ENCODE data around the gene DMD. TPM values are rescaled to one million over a fixed set of nuclear protein-coding genes. Genes with fewer than 3 reads are reported as not detected.

DMD gene
- total RNA-seq, 1 donor from 2014 or later, result 30.6 TPM

GRCh38 chrX:32954125-32954524, 257.2 kb downstream of the DMD start:
- Histone ChIP-seq H3K27me3 (no peaks in the 10 kb centered on the region), H3K79me2 (ENCODE audit: low read depth) (no peaks in the 10 kb centered on the region), H3K27ac (no peak overlapping the region), H3K9ac (no peak overlapping the region), H4K20me1 (ENCODE audit: low read depth) (no peaks in the 10 kb centered on the region), H3K4me1 (no peaks in the 10 kb centered on the region), H3K36me3 (no peaks in the 10 kb centered on the region), H3F3A (ENCODE audit: low read depth) (no peaks in the 10 kb centered on the region), H2AFZ (replicated peaks) (no peak overlapping the region), H3K4me2 (no peak overlapping the region), H3K9me3 (ENCODE audit: low read depth) (no peaks in the 10 kb centered on the region), H3K4me3 (no peak overlapping the region)
- DNase-seq (ENCODE audit: low spot score), result no peak
- peaks cover 2% of the 10 kb centered on the region for H3K27me3 Mint-ChIP-seq (ENCODE audit: insufficient read depth, low read depth)
- H3K9me3 Mint-ChIP-seq, result no peaks in the 10 kb centered on the region
- H3K36me3 Mint-ChIP-seq, result no peaks in the 10 kb centered on the region
- H3K4me3 Mint-ChIP-seq, result no peak overlapping the region
- no peaks in the 10 kb centered on the region for H3K4me1 Mint-ChIP-seq
- TF ChIP-seq EZH2 (IDR thresholded peaks at IDR 0.05), result no peak
- no peak for TF ChIP-seq EZH2phosphoT487 (IDR thresholded peaks at IDR 0.05)
- no peak for TF ChIP-seq CTCF (IDR thresholded peaks at IDR 0.05)
- H3K27ac Mint-ChIP-seq, result no peak overlapping the region

GRCh38 chrX:32948130-32948529, 263.2 kb downstream of the DMD start:
- H3K27me3 Mint-ChIP-seq (ENCODE audit: insufficient read depth, low read depth), result peaks cover 2% of the 10 kb centered on the region
- no peaks in the 10 kb centered on the region for H3K27me3 ChIP-seq
- H3K27ac ChIP-seq, result no peak overlapping the region
- H3K4me3 Mint-ChIP-seq, result no peak overlapping the region
- H4K20me1 ChIP-seq (ENCODE audit: low read depth), result no peaks in the 10 kb centered on the region
- no peak overlapping the region for H3K27ac Mint-ChIP-seq
- H3K4me3 ChIP-seq, result no peak overlapping the region
- no peaks in the 10 kb centered on the region for H3K9me3 ChIP-seq (ENCODE audit: low read depth)
- no peaks in the 10 kb centered on the region for H3K9me3 Mint-ChIP-seq
- no peak overlapping the region for H3K9ac ChIP-seq
- H3K4me1 ChIP-seq, result no peaks in the 10 kb centered on the region
- TF ChIP-seq EZH2 (IDR thresholded peaks at IDR 0.05), result no peak
- no peak for TF ChIP-seq CTCF (IDR thresholded peaks at IDR 0.05)
- TF ChIP-seq EZH2phosphoT487 (IDR thresholded peaks at IDR 0.05), result no peak
- H3K4me1 Mint-ChIP-seq, result no peaks in the 10 kb centered on the region
- no peak overlapping the region for H3K4me2 ChIP-seq
- no peak for DNase-seq (ENCODE audit: low spot score)
- no peaks in the 10 kb centered on the region for H3F3A ChIP-seq (ENCODE audit: low read depth)
- peak overlapping the region; percentile 3 for H2AFZ ChIP-seq (replicated peaks)
- H3K36me3 ChIP-seq, result no peaks in the 10 kb centered on the region
- no peaks in the 10 kb centered on the region for H3K36me3 Mint-ChIP-seq
- H3K79me2 ChIP-seq (ENCODE audit: low read depth), result no peaks in the 10 kb centered on the region

- no peak overlapping the region for H3K9ac ChIP-seq
- no peak for TF ChIP-seq CTCF (IDR thresholded peaks at IDR 0.05)
- no peak for TF ChIP-seq EZH2 (IDR thresholded peaks at IDR 0.05)
- no peak for TF ChIP-seq EZH2phosphoT487 (IDR thresholded peaks at IDR 0.05)
- H3K79me2 ChIP-seq (ENCODE audit: low read depth), result no peaks in the 10 kb centered on the region
- Mint-ChIP-seq H3K4me3 (no peak overlapping the region), H3K27ac (no peak overlapping the region), H3K27me3 (ENCODE audit: insufficient read depth, low read depth) (peaks cover 2% of the 10 kb centered on the region), H3K4me1 (no peaks in the 10 kb centered on the region), H3K9me3 (no peaks in the 10 kb centered on the region), H3K36me3 (no peaks in the 10 kb centered on the region)
- no peaks in the 10 kb centered on the region for H3K9me3 ChIP-seq (ENCODE audit: low read depth)
- H3K36me3 ChIP-seq, result no peaks in the 10 kb centered on the region
- no peak overlapping the region for H3K27ac ChIP-seq
- H3K4me3 ChIP-seq, result no peak overlapping the region
- DNase-seq (ENCODE audit: low spot score), result no peak
- H4K20me1 ChIP-seq (ENCODE audit: low read depth), result no peaks in the 10 kb centered on the region
- H3K4me2 ChIP-seq, result no peak overlapping the region
- no peaks in the 10 kb centered on the region for H3K27me3 ChIP-seq
- H3F3A ChIP-seq (ENCODE audit: low read depth), result no peaks in the 10 kb centered on the region
- H2AFZ ChIP-seq (replicated peaks), result no peak overlapping the region
- H3K4me1 ChIP-seq, result no peaks in the 10 kb centered on the region
These were observed 274.3 kb downstream of the DMD start for GRCh38 chrX:32937043-32937442.

Measured in neural progenitor cell (in vitro differentiated cells).